NCI-H187 treated with DMSO at 0.1 percent for 48 hours (cell line): ENCODE data around the gene ACSM2A.
"Not testable (repeated sequence)": the region's sequence is repeated elsewhere in the genome, so short reads cannot be mapped to it uniquely, and the experiment has no call there.

ENCODE experiments used
- DNase-seq: peaks from one replicate; lab custom pipeline; 2025; lab: John Stamatoyannopoulos, UW

The ACSM2A gene

GRCh38 chr16:20459227-20459626, 7.9 kb downstream of the ACSM2A start:
- DNase-seq = not testable (repeated sequence)

DNA sequence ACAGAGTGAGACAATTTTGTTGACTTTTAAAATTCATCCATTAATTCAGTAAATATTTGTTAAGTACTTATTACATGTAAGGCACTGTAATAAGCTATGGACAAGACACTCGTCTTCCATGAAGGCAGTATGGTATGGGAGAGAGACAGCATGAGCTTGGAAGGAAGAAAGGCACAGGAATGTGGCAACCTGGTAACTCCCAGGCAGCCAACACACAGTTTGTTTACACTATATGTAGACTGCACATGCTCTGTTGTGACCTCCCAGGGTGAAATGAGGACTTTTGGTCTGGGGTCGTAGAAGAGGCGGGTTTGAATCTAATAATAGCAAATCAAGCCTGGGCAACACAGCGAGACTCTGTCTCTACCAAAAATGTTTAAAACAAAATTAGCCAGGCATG, 9.0 kb downstream of the ACSM2A start:
- not testable (repeated sequence) for DNase-seq

DNA sequence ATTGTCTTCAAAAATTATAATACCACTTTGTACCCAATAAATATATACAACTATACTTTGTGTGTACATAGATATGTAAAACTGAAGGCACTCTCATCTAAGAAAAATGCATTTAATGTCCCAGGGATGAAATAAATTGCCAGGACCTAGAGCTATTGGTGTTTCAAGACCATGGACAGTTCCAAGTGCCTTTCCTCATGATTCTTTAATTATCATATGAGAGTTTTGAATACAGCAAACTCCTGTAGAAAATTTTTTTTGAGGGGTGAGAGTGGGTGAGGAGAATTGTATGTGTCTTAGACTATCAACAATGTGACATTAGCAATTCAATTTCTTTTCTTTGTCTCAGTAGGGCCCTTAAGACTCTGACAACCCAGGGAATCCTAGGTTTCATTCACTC, 17.6 kb downstream of the ACSM2A start:
- not testable (repeated sequence) for DNase-seq

GRCh38 chr16:20469930-20470329, 18.6 kb downstream of the ACSM2A start:
- DNase-seq = not testable (repeated sequence)

DNA sequence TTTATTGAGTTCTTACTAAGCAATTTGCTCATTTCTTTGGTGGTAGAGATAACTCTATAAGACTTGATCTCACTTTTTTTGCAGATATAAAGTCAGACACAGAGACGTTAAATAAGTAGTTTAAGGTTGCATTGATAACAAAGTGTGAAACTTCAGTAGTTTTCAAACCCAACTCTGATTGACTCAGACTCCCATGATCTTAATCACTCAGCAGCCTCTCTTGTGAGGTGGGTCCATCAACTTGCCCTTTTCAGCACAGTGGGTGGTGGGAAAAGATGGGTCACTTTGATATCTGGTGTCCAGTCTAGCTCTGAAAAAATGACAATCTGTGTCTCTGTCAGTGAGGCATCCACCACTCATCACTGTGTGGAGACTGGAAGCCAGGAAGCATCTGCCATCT, 19.4 kb downstream of the ACSM2A start:
- DNase-seq = not testable (repeated sequence)

DNA sequence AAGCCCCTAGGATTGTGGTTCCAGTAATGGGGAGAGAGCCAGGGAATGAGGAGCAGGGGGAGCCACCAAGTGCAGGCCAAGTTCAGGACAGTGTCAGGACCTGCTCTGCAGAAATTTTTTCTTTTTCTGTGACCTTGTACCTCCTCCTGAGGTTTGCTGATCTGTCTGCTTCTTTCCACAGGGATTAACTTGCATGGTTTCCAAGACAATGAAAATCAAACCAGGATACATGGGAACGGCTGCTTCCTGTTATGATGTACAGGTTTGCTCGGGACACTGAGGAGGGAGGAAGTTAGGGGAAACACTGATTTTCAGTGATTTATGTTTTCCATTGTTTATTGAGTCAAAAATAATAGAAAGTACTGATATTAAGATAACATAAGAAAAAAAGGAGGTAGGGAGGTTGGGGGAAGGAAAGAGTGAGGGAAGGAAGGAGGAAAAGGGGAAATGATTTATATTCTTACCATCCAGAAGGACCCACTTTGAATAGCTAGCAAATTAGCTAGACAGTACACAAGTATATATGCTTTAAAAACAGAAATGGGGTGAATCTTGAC, 25.9 kb downstream of the ACSM2A start:
- not testable (repeated sequence) for DNase-seq

GRCh38 chr16:20483989-20484388, 32.7 kb downstream of the ACSM2A start:
- DNase-seq = not testable (repeated sequence)

DNA sequence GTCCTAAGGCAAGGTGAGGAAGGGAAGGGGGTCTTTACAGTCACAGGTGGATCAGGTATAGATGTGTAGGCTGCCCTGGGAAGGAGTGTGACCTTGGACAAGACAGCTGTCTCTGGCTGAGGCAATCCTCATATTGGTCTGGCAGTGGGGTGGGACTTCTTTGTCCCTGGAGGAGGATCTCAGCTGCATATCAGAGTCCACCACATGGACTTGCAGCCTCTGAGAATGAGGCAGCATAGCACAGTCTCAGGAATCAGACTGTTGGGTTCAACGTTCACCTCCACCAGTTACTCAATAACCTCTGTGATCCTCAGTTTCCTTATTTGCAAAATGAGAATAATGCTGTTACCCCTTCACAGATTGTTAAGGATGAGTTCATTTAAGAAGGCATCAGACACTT, 33.4 kb downstream of the ACSM2A start:
- no peak for DNase-seq

DNA sequence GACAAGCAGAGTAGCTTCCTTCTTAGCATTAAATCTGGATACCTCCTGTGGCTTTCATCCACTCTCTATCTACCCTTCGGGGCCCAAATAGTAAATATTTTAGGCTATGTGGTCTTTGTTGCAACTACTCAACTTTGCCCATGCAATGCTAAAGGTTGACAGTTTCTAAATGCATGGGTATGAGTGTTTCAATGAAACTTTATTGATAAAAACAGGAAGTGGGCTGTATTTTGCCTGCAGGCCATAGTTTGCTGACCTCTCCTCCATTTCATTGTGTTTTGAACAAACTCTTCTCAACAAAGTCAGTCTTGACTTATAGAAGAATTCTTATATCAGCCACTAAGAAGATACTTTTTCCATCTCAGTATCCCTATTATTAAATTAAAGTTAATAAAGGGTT, 34.1 kb downstream of the ACSM2A start:
- DNase-seq = no peak

- DNase-seq = not testable (repeated sequence)
Observed at GRCh38 chr16:20490994-20491393, 39.7 kb downstream of the ACSM2A start.

- DNase-seq = not testable (repeated sequence)
Observed at GRCh38 chr16:20491448-20491847, 40.1 kb downstream of the ACSM2A start.

GRCh38 chr16:20504418-20504817, 53.1 kb downstream of the ACSM2A start:
- DNase-seq = no peak

DNA sequence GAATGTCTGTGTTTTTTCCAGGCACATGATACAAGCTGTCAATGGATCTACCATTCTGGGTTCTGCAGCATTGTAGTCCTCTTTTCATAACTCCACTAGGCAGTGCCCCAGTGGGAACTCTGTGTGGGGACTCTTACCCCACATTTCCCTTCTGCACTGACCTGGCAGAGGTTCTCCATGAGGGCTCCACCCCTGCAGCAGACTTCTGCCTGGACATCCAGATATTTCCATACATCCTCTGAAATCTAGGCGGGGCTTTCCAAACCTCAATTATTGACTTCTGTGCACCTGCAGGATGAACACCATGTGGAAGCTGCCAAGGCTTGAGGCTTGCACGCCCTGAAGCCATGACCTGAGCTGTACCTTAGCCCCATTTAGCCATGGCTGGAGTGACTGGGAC, 56.0 kb downstream of the ACSM2A start:
- no peak for DNase-seq

DNA sequence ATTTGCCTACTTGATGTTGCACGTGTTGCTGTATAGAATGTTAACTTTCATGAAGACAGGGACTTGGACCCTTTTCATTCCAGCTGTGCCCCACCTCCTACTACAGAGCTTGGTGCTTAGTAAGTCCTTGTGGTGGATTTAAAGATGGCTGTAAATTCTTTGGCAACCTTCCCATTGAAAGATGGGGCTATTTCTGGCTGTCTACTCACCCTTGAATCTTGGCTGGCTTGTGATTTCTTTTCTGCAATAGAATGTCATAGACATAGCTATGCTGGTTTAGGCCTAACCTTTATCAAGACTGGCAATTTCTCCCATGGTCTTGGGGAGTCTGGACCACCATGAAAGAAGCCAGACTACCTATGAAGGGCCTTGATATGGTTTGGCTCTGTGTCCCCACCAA, 59.0 kb downstream of the ACSM2A start:
- no peak for DNase-seq

GRCh38 chr16:20515688-20516090, 64.4 kb downstream of the ACSM2A start:
- no peak for DNase-seq

DNA sequence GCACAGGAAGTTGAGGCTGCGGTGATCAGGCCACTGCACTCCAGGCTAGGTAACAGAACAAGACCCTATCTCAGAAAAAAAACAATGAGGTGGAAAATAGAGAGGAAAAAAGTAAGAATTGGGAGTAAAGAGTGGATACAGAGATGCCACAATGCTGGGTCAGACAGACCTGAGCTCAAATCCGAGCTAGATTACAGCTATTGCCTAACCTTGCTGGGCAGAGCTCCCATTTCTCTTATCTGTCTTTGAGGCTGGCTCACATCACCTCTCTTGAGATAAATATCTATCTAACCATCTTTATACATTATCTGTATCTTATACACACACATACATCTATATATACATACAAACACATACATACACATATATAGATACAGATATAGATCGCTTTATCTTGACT, 65.8 kb downstream of the ACSM2A start:
- DNase-seq = no peak

- DNase-seq = no peak
Observed at GRCh38 chr16:20519231-20519630, 67.9 kb downstream of the ACSM2A start.

DNA sequence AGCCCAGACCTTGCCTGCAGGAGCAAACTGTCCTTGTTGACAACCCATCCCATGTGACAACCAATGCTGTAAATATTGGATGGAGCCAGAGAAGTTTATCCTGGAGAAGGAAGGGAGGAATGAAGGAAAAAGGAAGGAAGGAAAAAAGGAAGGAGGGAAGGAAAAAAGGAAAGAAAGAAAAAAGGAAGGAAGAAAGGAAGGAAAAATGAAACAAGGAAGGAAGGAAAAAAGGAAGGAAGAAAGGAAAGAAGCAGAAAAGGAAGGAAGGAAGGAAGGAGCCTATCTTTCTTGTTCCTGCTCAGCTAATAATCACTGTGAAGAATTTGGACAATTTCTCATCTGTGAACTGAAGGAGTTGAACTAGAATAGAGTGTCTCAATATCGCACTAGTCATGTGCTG, 68.8 kb downstream of the ACSM2A start:
- DNase-seq = no peak

GRCh38 chr16:20531795-20532194, 80.5 kb downstream of the ACSM2A start:
- DNase-seq = not testable (repeated sequence)

- DNase-seq = not testable (repeated sequence)
Observed at GRCh38 chr16:20532284-20532792, 81.0 kb downstream of the ACSM2A start.

GRCh38 chr16:20536669-20537068, 85.3 kb downstream of the ACSM2A start:
- not testable (repeated sequence) for DNase-seq
